ENCODE measurements around the gene EXOC4.

EXOC4 gene

GRCh38 chr7:133575726-133576440, 323.0 kb downstream of the EXOC4 start:
- no peak for DNase-seq (ENCODE audit: low spot score)

DNA sequence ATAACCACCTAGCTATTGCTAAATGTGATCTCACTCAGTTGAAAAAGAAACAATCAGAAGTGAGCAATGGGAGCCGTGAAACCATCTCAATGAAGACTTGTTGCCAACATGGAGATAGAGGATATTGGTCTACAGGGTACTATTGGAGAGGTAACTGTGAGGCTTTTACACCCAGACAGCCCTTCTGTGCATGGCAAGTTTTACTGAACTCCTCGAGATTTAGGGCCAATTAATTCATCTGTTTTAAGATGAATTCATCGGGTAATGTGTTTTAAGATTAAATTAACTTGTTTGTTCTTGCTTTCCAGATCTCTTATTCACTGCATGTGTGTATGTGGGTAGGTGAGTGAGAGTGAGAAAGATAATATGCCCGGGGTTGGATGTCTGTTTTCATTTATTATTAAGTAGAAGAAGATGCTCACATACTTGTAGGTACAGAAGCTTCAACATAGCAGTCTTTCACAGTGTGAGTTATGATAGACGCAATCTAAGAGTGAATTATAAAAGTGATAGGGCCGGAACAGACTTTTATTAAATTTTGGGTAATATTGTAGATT, 323.8 kb downstream of the EXOC4 start:
- DNase-seq (ENCODE audit: low spot score), result no peak

DNA sequence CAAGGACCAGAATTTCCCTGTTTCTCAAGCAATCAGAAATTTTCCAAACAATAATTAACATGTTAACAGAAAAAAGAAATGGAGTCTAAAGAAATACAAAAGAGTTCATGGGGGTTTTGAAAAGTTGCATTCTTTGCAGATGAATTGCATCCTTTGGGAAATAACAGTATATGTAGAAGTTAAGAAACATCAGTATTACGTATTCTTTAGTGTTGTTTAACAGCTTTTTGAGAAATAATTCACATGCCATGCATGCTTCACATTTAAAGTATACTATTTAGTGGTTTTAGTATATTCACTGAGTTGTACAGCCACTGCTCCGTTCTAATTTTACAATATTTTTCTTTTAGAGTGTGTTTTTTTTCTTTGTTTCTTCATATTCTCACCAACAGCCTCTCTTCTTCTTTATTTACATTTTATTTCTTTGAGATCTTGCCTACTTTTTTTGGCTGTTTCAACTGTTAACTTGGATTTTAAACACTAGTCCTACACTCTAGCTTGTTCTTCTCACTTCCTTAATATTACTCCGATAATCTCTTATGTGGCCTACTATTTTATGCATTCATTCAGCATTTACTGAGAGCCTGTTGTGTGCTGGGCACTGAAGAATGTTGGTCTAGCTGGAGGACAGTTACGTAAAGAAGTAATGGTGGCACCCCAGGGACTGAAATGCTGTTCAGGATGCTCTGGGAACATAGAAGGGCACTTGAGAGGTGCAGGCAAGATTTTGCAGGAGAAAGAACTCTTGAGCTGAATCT, 330.1 kb downstream of the EXOC4 start:
- DNase-seq (ENCODE audit: low spot score), result no peak

DNA sequence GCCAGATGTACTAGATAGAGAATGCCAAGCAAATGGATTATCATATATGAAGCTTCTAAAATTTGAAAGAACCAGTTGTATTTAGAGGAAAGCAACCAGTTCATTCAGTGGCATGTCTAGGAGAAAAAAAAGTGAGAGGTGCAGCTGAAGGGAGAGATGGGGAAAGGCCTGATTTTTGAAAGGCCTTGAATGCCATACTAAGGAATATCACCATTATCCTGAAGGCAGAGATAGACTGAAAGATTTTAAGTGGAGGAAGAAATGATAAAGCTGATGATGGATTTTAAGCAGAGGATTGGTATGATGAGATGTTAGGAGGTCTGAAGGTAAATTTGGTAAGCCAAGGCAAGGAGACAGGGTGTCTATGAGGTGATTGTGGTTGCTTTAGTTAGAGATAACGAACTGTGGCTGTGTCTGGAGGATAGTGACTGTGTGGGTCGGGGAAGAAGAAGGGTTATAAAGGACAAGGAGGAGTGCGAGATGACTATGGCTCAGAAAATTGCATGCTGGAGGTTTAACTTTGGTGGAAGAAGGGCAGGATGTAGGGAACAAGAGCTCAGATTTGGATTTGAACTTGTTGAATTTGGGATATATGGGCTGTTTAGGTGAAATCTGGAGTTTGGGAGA, 330.8 kb downstream of the EXOC4 start:
- no peak for DNase-seq (ENCODE audit: low spot score)

GRCh38 chr7:133584956-133585668, 332.2 kb downstream of the EXOC4 start:
- no peak for DNase-seq (ENCODE audit: low spot score)

- DNase-seq (ENCODE audit: low spot score), result no peak
These were observed 333.4 kb downstream of the EXOC4 start for GRCh38 chr7:133586253-133586652.

- DNase-seq (ENCODE audit: low spot score), result no peak
These were observed 335.0 kb downstream of the EXOC4 start for GRCh38 chr7:133587903-133588302.

DNA sequence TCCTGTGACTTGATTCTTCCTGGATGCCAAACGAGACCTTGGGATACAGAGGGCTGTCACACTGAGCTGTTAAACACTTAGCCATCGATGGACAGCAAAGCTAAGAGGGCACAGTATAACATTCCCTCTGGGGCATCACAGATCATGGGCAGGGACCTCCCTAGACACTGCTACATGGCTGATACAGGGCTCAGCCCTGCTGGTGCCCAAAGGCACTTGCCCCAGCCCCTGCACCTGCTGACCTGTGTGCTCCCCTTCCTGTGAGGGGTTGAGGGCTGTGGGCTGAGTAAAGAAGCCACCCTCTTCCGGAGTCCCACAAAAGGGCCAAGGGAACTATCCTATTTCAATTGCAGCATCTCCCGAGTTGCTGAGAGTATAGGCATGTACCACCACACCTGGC, 337.9 kb downstream of the EXOC4 start:
- DNase-seq (ENCODE audit: low spot score), result no peak

GRCh38 chr7:133591704-133592340, 338.9 kb downstream of the EXOC4 start:
- no peak for DNase-seq (ENCODE audit: low spot score)

DNA sequence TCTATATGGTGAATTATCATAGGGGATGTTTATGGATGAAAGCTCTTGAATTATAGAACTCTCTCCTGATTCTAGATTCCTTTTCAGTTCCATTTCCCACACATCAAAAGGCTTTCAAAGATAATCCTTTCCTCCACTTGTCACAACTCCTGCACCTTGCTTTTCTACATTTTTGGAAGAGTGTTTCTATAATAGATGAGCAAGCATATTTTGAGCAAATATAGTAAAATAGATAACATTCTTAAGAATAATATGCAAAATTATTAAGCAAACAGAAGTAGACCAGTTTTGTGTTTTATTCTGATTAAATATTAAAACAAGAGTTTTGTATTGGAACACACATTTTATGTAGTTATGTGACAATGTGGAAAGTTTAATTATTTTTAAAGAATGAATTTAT, 340.7 kb downstream of the EXOC4 start:
- DNase-seq (ENCODE audit: low spot score), result no peak

DNA sequence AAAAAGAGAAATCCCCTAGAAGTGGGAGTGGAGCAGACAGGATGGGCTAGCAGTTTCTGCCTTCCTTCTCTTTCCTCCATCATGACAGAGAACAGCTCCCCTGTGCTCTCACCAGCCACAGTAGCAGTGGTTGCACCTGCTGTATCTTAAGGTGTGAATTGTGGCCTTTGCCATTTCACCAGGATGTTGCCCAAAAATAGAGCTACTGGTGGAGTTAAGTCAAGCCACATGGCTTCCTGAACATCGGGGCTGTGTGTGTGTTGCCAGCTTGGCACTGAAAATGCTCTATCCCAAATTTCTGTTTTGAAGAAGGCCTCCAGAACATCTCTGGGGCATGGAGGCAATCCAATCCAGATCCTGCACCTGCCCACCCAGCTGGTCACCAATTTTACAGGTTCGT, 348.7 kb downstream of the EXOC4 start:
- no peak for DNase-seq (ENCODE audit: low spot score)

- DNase-seq (ENCODE audit: low spot score), result peak; percentile 11
These were observed 349.4 kb downstream of the EXOC4 start for GRCh38 chr7:133602291-133602690.

DNA sequence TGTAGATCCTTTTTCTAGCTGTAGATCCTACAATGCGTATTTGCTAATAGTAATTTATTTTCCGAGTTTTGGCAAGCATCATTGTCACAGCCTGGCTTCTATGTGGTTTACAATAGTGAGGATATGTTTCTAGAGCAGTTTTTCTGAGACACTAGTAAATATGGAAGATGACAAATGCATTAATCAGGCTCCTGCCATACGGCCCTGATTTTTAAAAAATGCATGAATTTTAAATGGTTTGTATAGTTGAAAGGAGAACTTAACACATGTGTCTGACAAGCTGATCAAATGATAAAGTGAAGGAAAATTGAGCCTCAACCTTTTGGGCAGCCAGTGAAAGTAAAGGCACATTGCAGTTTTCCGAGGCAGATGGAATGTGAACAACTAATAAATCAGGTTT, 354.1 kb downstream of the EXOC4 start:
- no peak for DNase-seq (ENCODE audit: low spot score)

DNA sequence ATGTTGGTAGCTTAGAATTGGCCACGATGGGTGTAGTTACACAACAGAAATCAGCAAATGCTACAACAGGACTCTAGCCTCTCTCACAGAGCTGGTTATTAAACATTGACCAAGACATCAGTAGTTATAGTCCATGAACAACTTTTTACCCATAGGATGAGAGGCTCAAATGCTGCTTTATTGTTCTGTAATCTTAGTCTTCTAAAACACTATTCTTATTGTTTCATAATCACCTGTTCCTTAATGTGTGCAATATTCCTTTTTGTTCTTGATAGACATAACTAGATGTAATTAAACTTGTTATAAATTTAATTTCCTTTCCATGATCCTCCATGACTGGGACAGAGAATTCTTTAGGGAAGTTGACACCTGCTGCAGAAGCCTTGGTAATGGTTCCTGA, 356.9 kb downstream of the EXOC4 start:
- DNase-seq (ENCODE audit: low spot score), result no peak

GRCh38 chr7:133611955-133612354, 359.1 kb downstream of the EXOC4 start:
- DNase-seq (ENCODE audit: low spot score), result no peak

GRCh38 chr7:133613250-133613790, 360.4 kb downstream of the EXOC4 start:
- DNase-seq (ENCODE audit: low spot score), result no peak

- no peak for DNase-seq (ENCODE audit: low spot score)
These were observed 361.4 kb downstream of the EXOC4 start for GRCh38 chr7:133614251-133614650.

DNA sequence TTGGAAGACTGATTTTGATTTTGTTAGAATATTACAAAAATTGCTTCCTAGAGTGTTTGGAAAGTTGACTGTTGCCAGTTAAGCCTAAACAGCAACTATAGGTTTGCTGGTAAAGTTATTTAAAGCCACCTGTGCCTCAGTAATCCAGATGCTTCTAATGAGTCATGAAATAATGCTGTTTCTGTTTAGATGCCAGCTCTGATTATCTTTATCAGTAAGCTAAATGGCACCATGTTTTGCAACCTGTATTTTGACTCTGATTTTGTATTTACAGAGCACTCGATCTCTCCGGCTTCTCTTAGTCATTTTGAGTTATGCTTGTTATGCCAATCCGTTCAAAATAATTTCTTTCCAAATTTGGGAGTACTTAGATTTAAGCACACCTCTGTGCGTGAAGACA, 366.1 kb downstream of the EXOC4 start:
- DNase-seq (ENCODE audit: low spot score), result no peak

- no peak for DNase-seq (ENCODE audit: low spot score)
These were observed 366.6 kb downstream of the EXOC4 start for GRCh38 chr7:133619491-133619890.

- no peak for DNase-seq (ENCODE audit: low spot score)
These were observed 370.8 kb downstream of the EXOC4 start for GRCh38 chr7:133623721-133624120.

DNA sequence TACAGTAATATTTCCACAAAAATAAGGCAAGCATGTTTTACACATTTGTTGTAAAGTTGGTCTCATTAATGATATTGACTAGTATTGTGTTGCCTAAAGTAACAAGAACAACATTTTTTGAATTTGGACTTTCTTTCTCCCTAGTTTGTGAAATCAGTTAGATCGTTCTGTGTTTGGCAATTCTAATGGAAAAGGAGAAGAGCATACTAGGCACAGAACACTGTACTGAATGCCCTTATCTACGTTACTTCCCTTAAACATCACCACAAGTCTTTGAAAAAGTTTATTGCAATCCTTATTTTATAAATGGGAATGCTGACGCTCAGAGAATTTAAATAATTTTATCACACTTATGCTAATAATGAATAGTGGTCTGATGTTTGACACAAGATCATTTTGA, 372.2 kb downstream of the EXOC4 start:
- DNase-seq (ENCODE audit: low spot score), result no peak

DNA sequence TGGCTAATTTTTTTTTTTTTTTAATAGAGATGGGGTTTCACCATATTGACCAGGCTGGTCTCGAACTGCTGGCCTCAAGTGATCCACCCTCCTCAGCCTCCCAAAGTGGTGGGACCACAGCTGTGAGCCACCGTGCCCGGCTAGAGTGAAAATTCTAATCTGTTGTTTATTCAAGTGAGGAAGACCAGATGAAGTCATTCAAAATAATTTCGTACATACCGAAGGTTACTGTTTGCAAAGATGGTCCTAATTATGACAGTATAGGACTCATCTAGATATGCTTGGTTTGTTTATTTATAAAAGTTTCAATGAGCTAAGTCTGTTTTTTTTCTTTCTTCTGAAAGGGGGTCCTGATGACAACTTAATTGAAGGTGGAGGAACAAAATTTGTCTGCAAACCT, 376.8 kb downstream of the EXOC4 start:
- no peak for DNase-seq (ENCODE audit: low spot score)

Measured in RKO (cell line).